HepG2 (cell line): ENCODE measurements around the gene TMEM95. TPM values are rescaled to one million over a fixed set of nuclear protein-coding genes. Genes with fewer than 3 reads are reported as not detected.

ENCODE experiments used
- CBFB ChIP-seq: sonication (generic); formaldehyde crosslinking; IDR thresholded peaks from 2 replicates; pipeline ENCODE4 v1.4.0; 2020; ENCODE audit warnings: missing genetic modification reagents
- DBP ChIP-seq: sonication (generic); formaldehyde crosslinking; IDR thresholded peaks from 2 replicates; pipeline ENCODE4 v1.4.0; 2020; ENCODE audit warnings: missing genetic modification reagents; ENCODE audit errors: not compliant biosample characterization
- ELF3 ChIP-seq: IDR thresholded peaks from 2 replicates; pipeline ENCODE4 v1.6.1; 2016; ENCODE audit warnings: missing genetic modification reagents, missing compliant biosample characterization
- GLI4 ChIP-seq: sonication (generic); formaldehyde crosslinking; IDR thresholded peaks from 2 replicates; pipeline ENCODE4 v1.5.1; 2020; ENCODE audit warnings: missing genetic modification reagents, mild to moderate bottlenecking, moderate library complexity, borderline replicate concordance
- HBP1 ChIP-seq: IDR thresholded peaks from 2 replicates; pipeline ENCODE4 v1.6.1; 2016; ENCODE audit warnings: low read depth, control low read depth
- KDM3A ChIP-seq: IDR thresholded peaks from 2 replicates; pipeline ENCODE4 v1.6.1; 2018; ENCODE audit warnings: low read depth, missing compliant biosample characterization
- MYC ChIP-seq: sonication (generic); formaldehyde crosslinking; IDR thresholded peaks from 2 replicates; pipeline ENCODE4 v1.9.0; 2021; ENCODE audit warnings: missing genetic modification reagents, borderline replicate concordance
- REST ChIP-seq, 2 experiments: IDR thresholded peaks; 2 replicates each; pipeline ENCODE4 v1.6.1; 2011 to 2012; ENCODE audit warnings: low read length in 2 of 2, borderline replicate concordance in 1 of 2, low read depth in 1 of 2, mild to moderate bottlenecking in 1 of 2, moderate library complexity in 1 of 2
- SALL1 ChIP-seq: sonication (generic); formaldehyde crosslinking; IDR thresholded peaks from 2 replicates; pipeline ENCODE4 v1.8.0; 2022; ENCODE audit warnings: mild to moderate bottlenecking, missing genetic modification reagents
- SP2 ChIP-seq: sonication (generic); formaldehyde crosslinking; IDR thresholded peaks from 2 replicates; pipeline ENCODE4 v1.5.1; 2020; ENCODE audit warnings: mild to moderate bottlenecking, missing genetic modification reagents
- SP4 ChIP-seq: sonication (generic); formaldehyde crosslinking; IDR thresholded peaks from 2 replicates; pipeline ENCODE4 v1.8.1; 2023; ENCODE audit warnings: mild to moderate bottlenecking, missing genetic modification reagents
- ZFP62 ChIP-seq: sonication (generic); formaldehyde crosslinking; IDR thresholded peaks from 2 replicates; pipeline ENCODE4 v1.4.0; 2020; ENCODE audit warnings: missing genetic modification reagents
- ZNF274 ChIP-seq: sonication (generic); formaldehyde crosslinking; IDR thresholded peaks from 2 replicates; pipeline ENCODE4 v1.5.1; 2020; ENCODE audit warnings: mild to moderate bottlenecking, missing genetic modification reagents
- ZNF275 ChIP-seq: sonication (generic); formaldehyde crosslinking; IDR thresholded peaks from 2 replicates; pipeline ENCODE4 v1.8.0; 2022; ENCODE audit warnings: missing genetic modification reagents, mild to moderate bottlenecking, inconsistent platforms, borderline replicate concordance
- ZNF572 ChIP-seq: sonication (generic); formaldehyde crosslinking; IDR thresholded peaks from 2 replicates; pipeline ENCODE4 v1.5.1; 2020; ENCODE audit warnings: mild to moderate bottlenecking, missing genetic modification reagents
- ZNF597 ChIP-seq: sonication (generic); formaldehyde crosslinking; IDR thresholded peaks from 2 replicates; pipeline ENCODE4 v1.5.0; 2020; ENCODE audit warnings: missing genetic modification reagents
- ZNF629 ChIP-seq: sonication (generic); formaldehyde crosslinking; conservative IDR thresholded peaks from 2 replicates; pipeline ENCODE4 v1.5.0; 2020; ENCODE audit warnings: missing genetic modification reagents
- ZNF678 ChIP-seq: sonication (generic); formaldehyde crosslinking; IDR thresholded peaks from 2 replicates; pipeline ENCODE4 v1.4.0; 2020; ENCODE audit warnings: mild to moderate bottlenecking, missing genetic modification reagents
- ZNF691 ChIP-seq: sonication (generic); formaldehyde crosslinking; IDR thresholded peaks from 2 replicates; pipeline ENCODE4 v1.4.0; 2020; ENCODE audit warnings: missing genetic modification reagents, low read depth, mild to moderate bottlenecking, borderline replicate concordance
- ZNF878 ChIP-seq: sonication (generic); formaldehyde crosslinking; IDR thresholded peaks from 2 replicates; pipeline ENCODE4 v1.8.1; 2023; ENCODE audit warnings: mild to moderate bottlenecking, missing genetic modification reagents, moderate library complexity
- polyA plus RNA-seq, 8 experiments: library from polyadenylated mRNA; depleted of rRNA in 3 of 8; stranded (reverse) in 7 of 8; unstranded in 1 of 8; fragments of >200 nt; fragmentation: Illumina TruSeq in 4 of 8; extraction: Trizol in 4 of 8; gene quantifications; 2 replicates each; pipeline versions ENCODE4 v1.2.1 to v1.2.3, GENCODE V29; 2011 to 2016; ENCODE audit warnings: low read depth in 4 of 8, missing spikeins in 1 of 8, mixed read lengths in 1 of 8; ENCODE audit not compliant: insufficient read depth in 1 of 8
- total RNA-seq, 5 experiments: library from RNA; depleted of rRNA; stranded (reverse); fragments of >200 nt; fragmentation: Illumina TruSeq; extraction: Trizol; gene quantifications; 2 replicates each; pipeline ENCODE4 v1.2.3, GENCODE V29; 2016; ENCODE audit warnings: low read depth in 1 of 5

Gene TMEM95
- total and polyA plus RNA-seq, 2 of the 13 experiments (the other 11 are each of a cell fraction or from before 2014, with no cell fraction given): not detected

GRCh38 chr17:7403043-7403726 is 48.2 kb downstream of the TMEM95 start (continued):
- no peak for TF ChIP-seq ZNF597
- TF ChIP-seq ZNF678 (CRISPR knock-in tag): peak; percentile 60; the same call in 1 of the 2 replicates
- TF ChIP-seq ZNF629: peak; percentile 51; the same call in 1 of the 2 replicates
- 0 out of 2 replicates have a peak, but pooled peaks have one; percentile 35 for TF ChIP-seq SP4 (CRISPR knock-in tag)
- no peak; the same call in 1 of the 2 replicates for TF ChIP-seq KDM3A
- no peak for TF ChIP-seq GLI4 (CRISPR knock-in tag)
- no peak for TF ChIP-seq REST (IDR thresholded peaks at IDR 0.05; ENCODE audit: borderline replicate concordance in 1 of 2, low read depth in 1 of 2, low read length in 2 of 2)
- TF ChIP-seq ZNF572 (CRISPR knock-in tag): no peak
- no peak for TF ChIP-seq ZNF878
- no peak for TF ChIP-seq DBP
- no peak for TF ChIP-seq ELF3
- no peak for TF ChIP-seq CBFB
- TF ChIP-seq SP2 (CRISPR knock-in tag): no peak
- TF ChIP-seq ZNF274 (CRISPR knock-in tag): no peak
- TF ChIP-seq SALL1 (CRISPR knock-in tag): peak; percentile 68
- no peak for TF ChIP-seq ZNF275
- no peak for TF ChIP-seq ZFP62
- TF ChIP-seq HBP1: 0 out of 2 replicates have a peak, but pooled peaks have one; percentile 43
- TF ChIP-seq ZNF691: no peak
- TF ChIP-seq MYC: peak; percentile 23; the same call in 1 of the 2 replicates
